ENCODE results near the gene PDSS2.

The PDSS2 gene

DNA sequence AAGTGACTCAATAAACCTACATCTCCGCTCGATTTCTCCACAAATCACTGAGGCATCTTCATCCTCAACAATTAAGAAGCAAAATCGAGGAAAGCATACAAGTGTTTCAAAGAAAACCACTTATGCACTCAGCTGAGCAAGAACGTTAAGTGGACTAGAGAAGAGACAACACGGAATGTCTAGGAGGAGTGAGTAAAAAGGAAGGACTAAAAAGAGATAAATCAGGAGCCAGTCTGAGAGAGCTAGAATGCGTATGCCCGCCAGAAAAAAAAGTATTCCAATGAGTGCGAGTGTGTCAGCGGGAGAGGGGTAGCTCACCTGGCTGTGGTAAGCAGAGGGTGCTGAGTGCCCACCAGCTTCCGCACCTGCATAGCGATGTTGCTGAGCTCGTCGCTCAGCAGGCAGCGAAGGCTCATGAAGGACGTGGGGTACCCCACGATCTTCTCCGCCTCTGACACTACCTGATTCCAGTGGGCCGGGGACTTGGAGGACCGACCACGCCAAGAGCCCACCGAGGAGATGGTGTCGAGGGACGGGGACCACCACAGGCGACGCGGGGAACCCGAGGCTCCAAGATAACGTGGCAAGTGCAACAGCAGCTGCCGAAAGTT lies 587 bp downstream of the PDSS2 start:
- TF ChIP-seq, protein P1, sequence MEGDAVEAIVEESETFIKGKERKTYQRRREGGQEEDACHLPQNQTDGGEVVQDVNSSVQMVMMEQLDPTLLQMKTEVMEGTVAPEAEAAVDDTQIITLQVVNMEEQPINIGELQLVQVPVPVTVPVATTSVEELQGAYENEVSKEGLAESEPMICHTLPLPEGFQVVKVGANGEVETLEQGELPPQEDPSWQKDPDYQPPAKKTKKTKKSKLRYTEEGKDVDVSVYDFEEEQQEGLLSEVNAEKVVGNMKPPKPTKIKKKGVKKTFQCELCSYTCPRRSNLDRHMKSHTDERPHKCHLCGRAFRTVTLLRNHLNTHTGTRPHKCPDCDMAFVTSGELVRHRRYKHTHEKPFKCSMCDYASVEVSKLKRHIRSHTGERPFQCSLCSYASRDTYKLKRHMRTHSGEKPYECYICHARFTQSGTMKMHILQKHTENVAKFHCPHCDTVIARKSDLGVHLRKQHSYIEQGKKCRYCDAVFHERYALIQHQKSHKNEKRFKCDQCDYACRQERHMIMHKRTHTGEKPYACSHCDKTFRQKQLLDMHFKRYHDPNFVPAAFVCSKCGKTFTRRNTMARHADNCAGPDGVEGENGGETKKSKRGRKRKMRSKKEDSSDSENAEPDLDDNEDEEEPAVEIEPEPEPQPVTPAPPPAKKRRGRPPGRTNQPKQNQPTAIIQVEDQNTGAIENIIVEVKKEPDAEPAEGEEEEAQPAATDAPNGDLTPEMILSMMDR (IDR thresholded peaks at IDR 0.05), result no peak

DNA sequence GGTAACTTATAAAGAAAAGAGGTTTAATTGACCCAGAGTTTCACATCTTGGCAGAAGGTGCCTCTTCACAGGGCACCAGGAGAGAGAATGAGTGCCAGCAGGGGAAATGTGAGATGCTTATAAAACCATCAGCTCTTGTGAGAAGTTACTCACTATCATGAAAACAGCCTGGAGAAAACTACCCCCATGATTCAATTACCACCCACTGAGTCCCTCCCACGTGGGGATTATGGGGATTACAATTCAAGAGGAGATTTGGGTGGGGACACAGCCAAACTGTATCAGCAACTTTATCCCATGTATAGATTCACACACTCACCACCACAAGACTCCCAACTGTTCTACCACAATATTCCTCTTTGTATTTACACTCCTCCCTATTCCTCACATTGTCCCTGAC lies 10.6 kb downstream of the PDSS2 start:
- TF ChIP-seq, protein P1 (IDR thresholded peaks at IDR 0.05), result no peak

DNA sequence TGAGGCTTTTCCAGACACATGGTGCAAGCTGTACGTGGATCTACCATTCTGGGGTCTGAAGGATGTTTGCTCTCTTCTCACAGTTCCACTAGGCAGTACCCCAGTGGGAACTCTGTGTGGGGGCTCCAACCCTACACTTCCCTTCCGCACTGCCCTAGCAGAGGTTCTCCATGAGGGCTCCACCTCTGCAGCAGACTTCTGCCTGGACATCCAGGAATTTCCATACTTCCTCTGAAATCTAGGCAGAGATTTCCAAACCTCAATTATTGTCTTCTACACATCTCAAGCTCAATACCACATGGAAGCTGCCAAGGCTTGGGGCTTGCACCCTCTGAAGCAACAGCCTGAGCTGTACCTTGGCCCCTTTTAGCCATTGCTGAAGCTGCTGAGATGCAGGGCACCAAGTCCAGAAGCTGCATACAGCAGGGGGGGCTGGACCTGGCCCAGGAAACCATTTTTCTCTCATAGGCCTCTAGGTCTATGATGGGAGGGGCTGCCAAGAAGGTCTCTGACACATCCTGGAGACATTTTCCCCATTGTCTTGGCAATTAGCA lies 11.6 kb downstream of the PDSS2 start:
- TF ChIP-seq, protein P1 (IDR thresholded peaks at IDR 0.05), result no peak

DNA sequence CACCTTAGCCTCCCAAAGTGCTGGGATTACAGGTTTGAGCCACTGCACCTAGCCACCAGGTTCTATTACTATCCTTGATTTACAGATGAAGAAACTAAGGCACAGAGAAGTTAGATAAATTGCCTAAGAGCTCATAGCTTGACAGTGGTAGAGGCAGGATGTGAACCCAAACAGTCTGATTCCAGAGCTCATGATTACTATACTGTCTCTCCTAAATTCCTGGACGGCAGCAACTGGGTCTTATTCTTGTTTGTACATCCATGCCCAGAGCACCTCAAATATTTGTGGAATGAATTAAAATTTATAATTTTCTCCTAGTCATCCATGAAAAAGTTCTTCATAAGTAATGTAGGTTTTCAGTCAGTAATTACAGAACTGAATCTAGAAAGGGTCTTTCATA lies 15.1 kb downstream of the PDSS2 start:
- TF ChIP-seq, protein P1 (IDR thresholded peaks at IDR 0.05), result no peak

DNA sequence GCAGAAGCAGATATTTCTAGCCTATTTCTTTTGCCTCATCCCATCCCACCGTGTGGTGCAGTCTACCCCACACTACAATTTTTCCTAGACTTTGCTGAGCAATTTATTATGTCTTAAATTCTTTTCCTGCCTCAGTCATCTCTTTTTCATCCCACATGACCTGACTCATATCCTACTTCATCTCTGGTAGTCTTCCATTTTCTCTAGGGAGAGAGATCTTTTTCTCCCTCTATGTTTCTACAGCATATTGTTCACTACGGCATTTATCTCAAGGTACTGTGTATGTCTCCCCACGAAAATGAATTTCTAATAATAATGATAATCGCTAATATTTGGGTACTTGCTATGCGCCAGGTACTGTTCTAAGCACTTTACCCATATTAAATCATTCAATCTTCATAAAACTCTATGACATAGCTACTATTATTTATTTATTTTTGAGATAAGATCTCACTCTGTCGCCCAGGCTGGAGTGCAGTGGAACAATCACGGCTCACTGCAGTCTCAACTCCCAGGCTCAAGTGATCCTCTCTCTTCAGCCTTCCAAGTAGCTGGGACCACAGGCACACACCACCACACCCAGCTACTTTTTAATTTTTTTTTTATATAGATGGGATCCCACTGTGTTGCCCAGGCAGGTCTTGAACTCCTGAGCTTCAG lies 15.6 kb downstream of the PDSS2 start:
- TF ChIP-seq, protein P1 (IDR thresholded peaks at IDR 0.05), result no peak

DNA sequence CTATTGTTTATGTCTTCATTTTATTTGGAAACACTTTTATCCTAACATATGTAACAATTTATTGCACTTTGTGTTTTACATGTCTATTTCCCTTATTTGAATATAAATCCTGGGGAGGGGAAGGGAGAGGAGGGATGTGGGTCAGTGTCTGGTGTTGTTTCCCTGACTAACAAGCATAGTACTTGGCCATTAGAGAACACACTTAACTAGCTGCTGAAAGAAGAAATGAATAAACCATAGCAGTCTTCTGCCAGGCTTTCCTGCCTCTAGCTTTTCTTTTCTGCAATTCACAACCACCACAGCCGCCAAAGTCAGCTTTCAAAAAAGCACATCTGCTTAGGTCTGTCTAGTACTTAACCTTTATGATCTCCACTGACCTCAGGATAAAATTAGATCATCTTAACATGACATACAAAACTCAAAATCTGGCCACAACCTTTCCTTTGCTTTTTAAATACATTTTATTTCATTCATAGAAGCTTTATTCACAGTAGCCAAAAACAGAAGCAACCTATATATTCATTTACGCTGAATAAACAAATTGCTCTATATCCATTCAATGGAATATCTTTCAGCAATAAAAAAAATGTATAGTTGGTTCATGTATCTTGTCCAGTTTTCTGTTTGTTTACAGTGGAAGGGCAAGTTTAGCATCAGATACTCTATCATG lies 16.3 kb downstream of the PDSS2 start:
- TF ChIP-seq, protein P1 (IDR thresholded peaks at IDR 0.05), result no peak

DNA sequence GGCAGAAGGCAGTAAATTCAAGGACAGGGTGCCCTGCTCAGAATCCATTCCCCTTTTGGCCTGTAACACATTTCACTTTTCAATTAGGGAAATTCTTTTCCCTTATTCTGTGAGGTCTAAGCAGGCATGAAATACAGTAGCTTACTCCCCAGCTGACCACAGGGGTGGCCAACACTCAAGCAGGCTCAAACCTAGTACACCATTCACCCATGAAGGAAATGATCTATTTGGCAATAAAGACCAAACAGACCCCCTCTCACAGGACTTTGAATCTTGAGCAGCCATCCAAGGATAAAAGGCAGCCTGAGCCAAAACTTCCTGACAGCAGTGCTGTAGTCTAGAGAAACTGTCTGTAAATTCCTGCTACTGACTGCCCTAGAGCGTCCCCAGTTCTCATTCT lies 17.7 kb downstream of the PDSS2 start:
- TF ChIP-seq, protein P1 (IDR thresholded peaks at IDR 0.05), result no peak

Data from LNCAP (cell line).